Breast epithelium (tissue), 3 donors: Measurements from ENCODE around the gene NRXN3.

ENCODE experiments used
- CTCF ChIP-seq, 3 donors: fragments of 450-650 bp; IDR thresholded peaks; one replicate each; pipeline ENCODE4 v1.5.1; 2016 to 2017; ENCODE audit warnings: antibody characterized with exemption in 3 of 3, mild to moderate bottlenecking in 3 of 3, moderate library complexity in 3 of 3
- POLR2A ChIP-seq: fragments of 450-650 bp; IDR thresholded peaks from one replicate; pipeline ENCODE4 v1.6.1; 2016; ENCODE audit warnings: antibody characterized with exemption, mild to moderate bottlenecking, moderate library complexity
- POLR2AphosphoS5 ChIP-seq, 3 donors: sonication (generic); formaldehyde crosslinking; IDR thresholded peaks; one replicate each; pipeline ENCODE4 v1.6.1; 2017; ENCODE audit warnings: antibody characterized with exemption in 3 of 3

- TF ChIP-seq POLR2A (no peak), CTCF (IDR thresholded peaks at IDR 0.05) (no peak), POLR2AphosphoS5 (IDR thresholded peaks at IDR 0.05) (no peak)
These were observed 800.5 kb downstream of the NRXN3 start for GRCh38 chr14:78970677-78971076.
